ENCODE data around the gene RIMKLA. TPM values are rescaled to one million over a fixed set of nuclear protein-coding genes. Genes with fewer than 3 reads are reported as not detected.

The RIMKLA gene
- polyA plus RNA-seq, 4 donors = under 0.01 to 0.63 (median 0.31) TPM

- no peak overlapping the region for H3K27ac ChIP-seq (ENCODE audit: low read depth in 1 of 3, low read length in 2 of 3)
- DNase-seq (no peak), FAIRE-seq (no peak)
- H3K4me1 ChIP-seq (ENCODE audit: control insufficient read depth in 3 of 3, insufficient read depth in 2 of 3, low read depth in 1 of 3, low read length in 2 of 3) = no peaks in the 10 kb centered on the region
- no peak overlapping the region for H3K4me3 ChIP-seq (ENCODE audit: low read depth in 1 of 3, low read length in 3 of 3)
- no peaks in the 10 kb centered on the region for H3K9me3 ChIP-seq (ENCODE audit: control insufficient read depth in 2 of 2, insufficient read depth in 1 of 2, low read depth in 1 of 2, low read length in 1 of 2)
- no peaks in the 10 kb centered on the region for H3K36me3 ChIP-seq (ENCODE audit: control insufficient read depth in 3 of 3, insufficient read depth in 2 of 3, low read depth in 1 of 3, low read length in 3 of 3)
- peaks cover 0 to 12% (median 0%) of the 10 kb centered on the region in 3 donors for H3K27me3 ChIP-seq (ENCODE audit: control insufficient read depth in 3 of 3, insufficient read depth in 3 of 3, low read length in 3 of 3)
- WGBS, 3 donors = 22 to 35% (median 32%) methylated on average over 1 of the region's 1 CpG
Measured at GRCh38 chr1:42385283-42385682, 4.7 kb downstream of the RIMKLA start.

GRCh38 chr1:42386051-42386450 is 5.5 kb downstream of the RIMKLA start:
- Histone ChIP-seq H3K9me3 (ENCODE audit: control insufficient read depth in 2 of 2, insufficient read depth in 1 of 2, low read depth in 1 of 2, low read length in 1 of 2) (no peaks in the 10 kb centered on the region), H3K36me3 (ENCODE audit: control insufficient read depth in 3 of 3, insufficient read depth in 2 of 3, low read depth in 1 of 3, low read length in 3 of 3) (no peaks in the 10 kb centered on the region), H3K4me1 (ENCODE audit: control insufficient read depth in 3 of 3, insufficient read depth in 2 of 3, low read depth in 1 of 3, low read length in 2 of 3) (no peaks in the 10 kb centered on the region), H3K4me3 (ENCODE audit: low read depth in 1 of 3, low read length in 3 of 3) (no peak overlapping the region), H3K27me3 (ENCODE audit: control insufficient read depth in 3 of 3, insufficient read depth in 3 of 3, low read length in 3 of 3) (peaks cover 0 to 10% (median 0%) of the 10 kb centered on the region in 3 donors), H3K27ac (ENCODE audit: low read depth in 1 of 3, low read length in 2 of 3) (no peak overlapping the region)
- FAIRE-seq (no peak), DNase-seq (no peak)
- 94 to 96% (median 95%) methylated on average over 6 of the region's 6 CpGs for WGBS, 3 donors

GRCh38 chr1:42392255-42392654 is 11.7 kb downstream of the RIMKLA start:
- DNase-seq = no peak
- 35 to 51% (median 38%) methylated on average over 2 of the region's 2 CpGs for WGBS, 3 donors
- no peak overlapping the region for H3K27ac ChIP-seq (ENCODE audit: low read depth in 1 of 3, low read length in 2 of 3)

GRCh38 chr1:42392967-42393848 is 12.6 kb downstream of the RIMKLA start:
- Histone ChIP-seq H3K27me3 (ENCODE audit: control insufficient read depth in 3 of 3, insufficient read depth in 3 of 3, low read length in 3 of 3) (peaks cover 0 to 2% (median 0%) of the 10 kb centered on the region in 3 donors), H3K9me3 (ENCODE audit: control insufficient read depth in 2 of 2, insufficient read depth in 1 of 2, low read depth in 1 of 2, low read length in 1 of 2) (no peaks in the 10 kb centered on the region), H3K36me3 (ENCODE audit: control insufficient read depth in 3 of 3, insufficient read depth in 2 of 3, low read depth in 1 of 3, low read length in 3 of 3) (no peaks in the 10 kb centered on the region), H3K4me3 (ENCODE audit: low read depth in 1 of 3, low read length in 3 of 3) (no peak overlapping the region), H3K4me1 (ENCODE audit: control insufficient read depth in 3 of 3, insufficient read depth in 2 of 3, low read depth in 1 of 3, low read length in 2 of 3) (no peaks in the 10 kb centered on the region), H3K27ac (ENCODE audit: low read depth in 1 of 3, low read length in 2 of 3) (no peak overlapping the region)
- FAIRE-seq (no peak), DNase-seq (no peak)
- WGBS, 3 donors = 72 to 76% (median 75%) methylated on average over 2 of the region's 2 CpGs

More at GRCh38 chr1:42392255-42392654, 11.7 kb downstream of the RIMKLA start:
- H3K27me3 ChIP-seq (ENCODE audit: control insufficient read depth in 3 of 3, insufficient read depth in 3 of 3, low read length in 3 of 3) = peaks cover 0 to 2% (median 0%) of the 10 kb centered on the region in 3 donors
- H3K9me3 ChIP-seq (ENCODE audit: control insufficient read depth in 2 of 2, insufficient read depth in 1 of 2, low read depth in 1 of 2, low read length in 1 of 2) = no peaks in the 10 kb centered on the region
- no peaks in the 10 kb centered on the region for H3K36me3 ChIP-seq (ENCODE audit: control insufficient read depth in 3 of 3, insufficient read depth in 2 of 3, low read depth in 1 of 3, low read length in 3 of 3)
- no peak overlapping the region for H3K4me3 ChIP-seq (ENCODE audit: low read depth in 1 of 3, low read length in 3 of 3)
- H3K4me1 ChIP-seq (ENCODE audit: control insufficient read depth in 3 of 3, insufficient read depth in 2 of 3, low read depth in 1 of 3, low read length in 2 of 3) = no peaks in the 10 kb centered on the region
- no peak for FAIRE-seq

- H3K9me3 ChIP-seq (ENCODE audit: control insufficient read depth in 2 of 2, insufficient read depth in 1 of 2, low read depth in 1 of 2, low read length in 1 of 2) = no peaks in the 10 kb centered on the region
- H3K4me3 ChIP-seq (ENCODE audit: low read depth in 1 of 3, low read length in 3 of 3) = no peak overlapping the region
- H3K27ac ChIP-seq (ENCODE audit: low read depth in 1 of 3, low read length in 2 of 3) = no peak overlapping the region
- no peaks in the 10 kb centered on the region for H3K4me1 ChIP-seq (ENCODE audit: control insufficient read depth in 3 of 3, insufficient read depth in 2 of 3, low read depth in 1 of 3, low read length in 2 of 3)
- 89 to 91% (median 89%) methylated on average over 10 of the region's 10 CpGs for WGBS, 3 donors
- H3K27me3 ChIP-seq (ENCODE audit: control insufficient read depth in 3 of 3, insufficient read depth in 3 of 3, low read length in 3 of 3) = no peaks in the 10 kb centered on the region
- H3K36me3 ChIP-seq (ENCODE audit: control insufficient read depth in 3 of 3, insufficient read depth in 2 of 3, low read depth in 1 of 3, low read length in 3 of 3) = no peaks in the 10 kb centered on the region
- DNase-seq (no peak), FAIRE-seq (no peak)
Measured at GRCh38 chr1:42399315-42400100, 18.9 kb downstream of the RIMKLA start.

GRCh38 chr1:42403880-42404400 is 23.3 kb downstream of the RIMKLA start:
- H3K4me1 ChIP-seq (ENCODE audit: control insufficient read depth in 3 of 3, insufficient read depth in 2 of 3, low read depth in 1 of 3, low read length in 2 of 3) = no peaks in the 10 kb centered on the region
- no peaks in the 10 kb centered on the region for H3K36me3 ChIP-seq (ENCODE audit: control insufficient read depth in 3 of 3, insufficient read depth in 2 of 3, low read depth in 1 of 3, low read length in 3 of 3)
- DNase-seq = peak in 1 of 2 donors; percentile 9
- H3K9me3 ChIP-seq (ENCODE audit: control insufficient read depth in 2 of 2, insufficient read depth in 1 of 2, low read depth in 1 of 2, low read length in 1 of 2) = no peaks in the 10 kb centered on the region
- FAIRE-seq = no peak
- 93 to 100% (median 100%) methylated on average over 1 of the region's 1 CpG for WGBS, 3 donors
- H3K27me3 ChIP-seq (ENCODE audit: control insufficient read depth in 3 of 3, insufficient read depth in 3 of 3, low read length in 3 of 3) = no peaks in the 10 kb centered on the region
- H3K4me3 ChIP-seq (ENCODE audit: low read depth in 1 of 3, low read length in 3 of 3) = no peak overlapping the region
- no peak overlapping the region for H3K27ac ChIP-seq (ENCODE audit: low read depth in 1 of 3, low read length in 2 of 3)

- Histone ChIP-seq H3K36me3 (ENCODE audit: control insufficient read depth in 3 of 3, insufficient read depth in 2 of 3, low read depth in 1 of 3, low read length in 3 of 3) (no peaks in the 10 kb centered on the region), H3K4me3 (ENCODE audit: low read depth in 1 of 3, low read length in 3 of 3) (no peak overlapping the region), H3K27me3 (ENCODE audit: control insufficient read depth in 3 of 3, insufficient read depth in 3 of 3, low read length in 3 of 3) (no peaks in the 10 kb centered on the region), H3K27ac (ENCODE audit: low read depth in 1 of 3, low read length in 2 of 3) (no peak overlapping the region), H3K9me3 (ENCODE audit: control insufficient read depth in 2 of 2, insufficient read depth in 1 of 2, low read depth in 1 of 2, low read length in 1 of 2) (no peaks in the 10 kb centered on the region), H3K4me1 (ENCODE audit: control insufficient read depth in 3 of 3, insufficient read depth in 2 of 3, low read depth in 1 of 3, low read length in 2 of 3) (no peaks in the 10 kb centered on the region)
- DNase-seq = no peak
- 89 to 94% (median 90%) methylated on average over 17 of the region's 17 CpGs for WGBS, 3 donors
- no peak for FAIRE-seq
Measured at GRCh38 chr1:42414551-42415496, 34.2 kb downstream of the RIMKLA start.
